ENCODE measurements around the gene RASA3.
"Not testable (repeated sequence)": the region's sequence is repeated elsewhere in the genome, so short reads cannot be mapped to it uniquely, and the experiment has no call there.

DNA sequence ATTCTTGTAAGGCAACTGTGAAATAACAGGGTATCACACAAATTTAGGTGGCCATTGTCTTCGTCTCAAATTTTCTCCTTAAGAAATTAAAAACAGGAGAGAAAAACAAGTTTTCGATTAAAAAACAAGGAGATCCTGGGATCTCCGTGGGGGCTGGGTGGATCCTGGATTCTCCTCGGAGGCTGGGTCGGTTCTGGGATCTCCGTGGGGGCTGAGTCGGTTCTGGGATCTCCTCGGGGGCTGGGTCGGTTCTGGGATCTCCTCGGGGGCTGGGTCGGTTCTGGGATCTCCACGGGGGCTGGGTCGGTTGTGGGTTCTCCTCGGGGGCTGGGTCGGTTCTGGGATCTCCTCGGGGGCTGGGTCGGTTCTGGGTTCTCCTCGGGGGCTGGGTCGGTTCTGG is 16.5 kb upstream of the RASA3 start:
- TF ChIP-seq CTCF (conservative IDR thresholded peaks at IDR 0.05; ENCODE audit: low read depth, low read length); MXI1 (IDR thresholded peaks at IDR 0.05; ENCODE audit: borderline replicate concordance, low read depth, low read length); POLR2A (IDR thresholded peaks at IDR 0.05; ENCODE audit: low read depth, low read length); RCOR1 (IDR thresholded peaks at IDR 0.05; ENCODE audit: insufficient replicate concordance, low read length); RFX5 (IDR thresholded peaks at IDR 0.05; ENCODE audit: low read depth, low read length): not testable (repeated sequence)

Measured in IMR-90 (cell line).